EL (cell line): Measurements from ENCODE around the gene MRPS18B.
A peak's percentile ranks its signal among the peaks of the same experiment; 100 is the strongest.
"Not testable (repeated sequence)": the region's sequence is repeated elsewhere in the genome, so short reads cannot be mapped to it uniquely, and the experiment has no call there.

Experiments
- DNase-seq: peaks from one replicate; pipeline ENCODE4 v3.0.0-alpha.2; 2016

The MRPS18B gene

GRCh38 chr6:30644769-30645168 is 27.1 kb downstream of the MRPS18B start:
- no peak for DNase-seq

GRCh38 chr6:30645989-30646388 is 28.3 kb downstream of the MRPS18B start:
- DNase-seq, result no peak

DNA sequence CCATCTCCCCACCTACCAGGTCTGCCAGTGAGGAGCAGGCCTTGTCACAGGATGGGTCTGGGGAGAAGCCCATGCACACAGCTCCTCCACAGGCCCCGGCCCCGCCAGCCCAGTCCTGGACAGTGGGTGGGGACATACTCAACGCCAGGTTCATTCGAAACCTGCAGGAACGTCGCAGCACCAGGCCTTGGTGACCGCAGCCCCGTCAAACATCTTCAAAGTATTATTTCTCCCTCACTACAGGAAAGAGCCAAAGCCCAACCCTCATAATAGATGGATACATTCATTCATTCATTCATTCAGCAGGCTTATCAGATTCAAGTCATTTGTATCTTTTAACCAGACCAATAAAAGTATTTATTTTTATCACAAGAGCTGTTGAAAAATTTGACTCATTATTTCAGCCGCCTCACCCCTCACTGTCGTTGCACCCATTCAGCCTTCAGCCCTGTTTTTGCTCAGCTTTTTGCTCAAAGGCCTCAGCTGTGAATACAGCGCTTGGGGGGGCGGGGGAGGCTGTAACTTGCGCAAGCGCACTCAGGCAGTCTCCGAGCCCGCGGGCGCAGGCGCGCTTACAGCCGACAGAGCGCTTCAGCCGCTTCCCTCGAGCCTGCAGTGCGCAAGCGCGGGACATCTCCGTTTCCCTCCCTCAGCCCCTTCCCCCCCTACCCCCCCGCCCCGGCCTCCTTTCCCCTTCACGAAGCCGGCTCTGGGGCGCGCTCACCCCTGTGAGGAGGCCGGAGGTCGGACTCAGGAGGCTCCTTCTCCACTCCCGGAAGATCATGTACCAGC is 29.0 kb downstream of the MRPS18B start, which contains the start of gene C6orf136:
Gene C6orf136 (plus strand): TSS at position 684 of the 792 bp plus-strand sequence. CDS start 99 bp downstream, at position 783.
- peak; percentile 95 for DNase-seq

DNA sequence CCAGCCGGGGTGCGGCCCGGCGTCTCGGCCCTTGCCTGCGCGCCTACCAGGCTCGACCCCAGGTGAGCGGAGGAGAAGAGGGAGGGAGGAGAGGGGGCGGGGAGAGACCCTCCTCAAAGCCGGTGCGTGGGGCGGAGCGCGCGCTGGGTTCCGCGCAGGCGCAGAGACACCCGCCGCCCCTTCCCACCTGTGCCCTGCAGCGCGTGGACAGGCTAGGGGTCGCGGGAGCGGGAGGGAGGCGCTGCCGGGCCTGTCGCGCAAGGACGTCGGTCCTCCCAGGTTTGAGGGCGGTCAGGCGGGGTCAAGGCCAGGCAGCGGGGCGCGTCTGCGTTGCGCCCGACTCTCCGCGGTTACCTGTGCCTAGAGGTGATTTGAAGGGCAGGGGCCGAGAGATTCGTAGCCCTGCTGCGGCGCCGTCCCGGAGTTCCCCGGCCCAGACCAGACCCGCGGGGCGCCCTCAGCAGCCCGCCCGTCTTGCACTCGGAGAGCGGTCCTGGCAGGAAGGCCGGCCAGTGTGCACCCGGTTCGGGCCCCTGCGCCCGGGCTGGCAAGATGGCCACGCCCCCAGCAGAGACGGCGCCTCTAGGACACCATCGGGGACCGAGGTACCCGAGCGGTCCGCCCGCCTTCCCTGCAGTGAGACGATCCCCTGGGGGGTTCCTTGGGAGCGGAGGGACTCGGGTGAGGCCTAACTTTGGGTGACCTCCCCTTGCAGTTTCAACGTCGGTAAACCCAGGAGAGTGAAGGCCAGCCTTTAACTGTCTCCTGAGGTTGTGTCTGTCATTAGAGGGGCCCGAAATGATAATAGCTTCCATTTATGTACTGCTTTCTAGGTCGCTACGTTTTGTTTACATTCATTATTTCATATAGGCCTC is 29.8 kb downstream of the MRPS18B start:
- peak; percentile 73 for DNase-seq

GRCh38 chr6:30651143-30651542 is 33.5 kb downstream of the MRPS18B start:
- no peak for DNase-seq

GRCh38 chr6:30654798-30655742 is 37.4 kb downstream of the MRPS18B start:
- no peak for DNase-seq

GRCh38 chr6:30655743-30656094 is 38.1 kb downstream of the MRPS18B start:
- peak; percentile 25 for DNase-seq

- no peak for DNase-seq
Observed at GRCh38 chr6:30656513-30656912, 38.9 kb downstream of the MRPS18B start.

GRCh38 chr6:30657454-30657853 is 39.8 kb downstream of the MRPS18B start:
- no peak for DNase-seq

GRCh38 chr6:30657922-30658321 is 40.3 kb downstream of the MRPS18B start:
- not testable (repeated sequence) for DNase-seq

- no peak for DNase-seq
Observed at GRCh38 chr6:30664994-30665767, 47.5 kb downstream of the MRPS18B start.

- DNase-seq, result peak; percentile 34
Observed at GRCh38 chr6:30666300-30666699, 48.7 kb downstream of the MRPS18B start.

GRCh38 chr6:30670760-30671527 is 53.3 kb downstream of the MRPS18B start:
- no peak for DNase-seq

DNA sequence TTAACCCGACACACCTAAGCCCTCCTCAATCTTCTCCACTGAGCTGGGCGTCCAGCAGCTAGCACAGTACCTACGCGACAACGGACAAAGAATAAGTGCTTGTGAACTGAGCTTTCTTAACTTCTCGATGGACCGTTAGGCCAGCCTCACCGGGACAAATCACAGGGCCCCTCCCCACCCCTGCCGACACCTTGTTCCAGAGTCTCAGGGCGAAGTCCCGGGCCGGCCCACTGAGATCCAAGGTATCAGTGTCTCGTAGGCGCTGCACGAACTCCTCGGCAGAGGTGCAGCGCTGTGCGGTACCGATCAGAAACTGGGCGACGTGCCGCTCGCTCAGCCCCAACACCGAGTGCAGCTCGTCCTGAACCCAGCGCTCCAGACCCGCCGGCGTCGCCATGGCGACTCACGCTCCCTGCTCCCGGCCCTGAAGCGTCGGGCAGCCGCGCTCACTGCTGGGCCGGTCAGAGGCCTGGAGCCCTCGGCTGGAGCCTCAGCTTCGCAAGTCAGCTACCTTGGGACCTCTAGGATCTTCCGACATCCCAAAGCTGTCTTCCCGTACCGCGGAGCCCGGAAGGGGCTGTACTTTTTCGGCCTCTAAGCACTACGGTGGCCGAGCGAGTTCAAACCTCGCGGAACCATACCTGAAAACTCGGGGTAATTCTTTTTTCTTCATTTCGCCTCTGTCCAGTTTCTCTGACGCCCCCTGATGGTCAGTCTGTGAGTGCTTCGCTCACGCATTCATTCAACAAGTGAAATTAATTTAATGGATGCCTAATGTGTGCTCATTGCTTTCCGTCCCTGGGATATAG is 55.0 kb downstream of the MRPS18B start, which contains the start of gene DHX16:
Gene DHX16 (minus strand): TSS at position 562 of the 809 bp plus-strand sequence. CDS start 165 bp downstream, at position 397.
- peak; percentile 98 for DNase-seq
